Inferior parietal cortex (tissue), 1 donor: ENCODE data around the gene ZNF593.

Source experiments
- DNase-seq: peaks from one replicate; pipeline ENCODE4 v3.0.0-alpha.2; 2016; ENCODE audit errors: extremely low spot score

ZNF593 gene

GRCh38 chr1:26169669-26170471 is at the start of gene ZNF593:
ZNF593 (plus strand) TSS chr1:26169908; CDS start chr1:26169984, 76 bp downstream.
- DNase-seq = peak; percentile 91

GRCh38 chr1:26121854-26122773 is 47.6 kb upstream of the ZNF593 start:
- DNase-seq = no peak

GRCh38 chr1:26122988-26123973 is 46.4 kb upstream of the ZNF593 start:
- DNase-seq = no peak

GRCh38 chr1:26124418-26125331 is 45.0 kb upstream of the ZNF593 start:
- no peak for DNase-seq

GRCh38 chr1:26125382-26125781 is 44.3 kb upstream of the ZNF593 start:
- no peak for DNase-seq

GRCh38 chr1:26125946-26126320 is 43.8 kb upstream of the ZNF593 start:
- DNase-seq = no peak

- DNase-seq = peak; percentile 67
Observed at GRCh38 chr1:26126321-26127084, 43.2 kb upstream of the ZNF593 start.

- no peak for DNase-seq
Observed at GRCh38 chr1:26127235-26128163, 42.2 kb upstream of the ZNF593 start.

- DNase-seq = no peak
Observed at GRCh38 chr1:26129778-26130177, 39.9 kb upstream of the ZNF593 start.

- no peak for DNase-seq
Observed at GRCh38 chr1:26130695-26131094, 39.0 kb upstream of the ZNF593 start.

- DNase-seq = no peak
Observed at GRCh38 chr1:26132128-26132833, 37.4 kb upstream of the ZNF593 start.

- DNase-seq = no peak
Observed at GRCh38 chr1:26132834-26133167, 36.9 kb upstream of the ZNF593 start.

GRCh38 chr1:26134466-26134865 is 35.2 kb upstream of the ZNF593 start:
- DNase-seq = no peak

GRCh38 chr1:26138974-26139558 is 30.6 kb upstream of the ZNF593 start:
- DNase-seq = no peak

GRCh38 chr1:26142159-26142558 is 27.5 kb upstream of the ZNF593 start:
- no peak for DNase-seq

GRCh38 chr1:26145041-26145959 is 24.4 kb upstream of the ZNF593 start:
- peak; percentile 93 for DNase-seq

GRCh38 chr1:26145960-26146294 is 23.8 kb upstream of the ZNF593 start:
- DNase-seq = no peak
